ENCODE measurements around the gene ARHGAP15. TPM values are rescaled to one million over a fixed set of nuclear protein-coding genes. Genes with fewer than 3 reads are reported as not detected.
A peak's percentile ranks its signal among the peaks of the same experiment; 100 is the strongest.

Gene ARHGAP15
- total and polyA plus RNA-seq, 2 experiments from 2014 or later, result 0.26 TPM; not detected in 1

DNA sequence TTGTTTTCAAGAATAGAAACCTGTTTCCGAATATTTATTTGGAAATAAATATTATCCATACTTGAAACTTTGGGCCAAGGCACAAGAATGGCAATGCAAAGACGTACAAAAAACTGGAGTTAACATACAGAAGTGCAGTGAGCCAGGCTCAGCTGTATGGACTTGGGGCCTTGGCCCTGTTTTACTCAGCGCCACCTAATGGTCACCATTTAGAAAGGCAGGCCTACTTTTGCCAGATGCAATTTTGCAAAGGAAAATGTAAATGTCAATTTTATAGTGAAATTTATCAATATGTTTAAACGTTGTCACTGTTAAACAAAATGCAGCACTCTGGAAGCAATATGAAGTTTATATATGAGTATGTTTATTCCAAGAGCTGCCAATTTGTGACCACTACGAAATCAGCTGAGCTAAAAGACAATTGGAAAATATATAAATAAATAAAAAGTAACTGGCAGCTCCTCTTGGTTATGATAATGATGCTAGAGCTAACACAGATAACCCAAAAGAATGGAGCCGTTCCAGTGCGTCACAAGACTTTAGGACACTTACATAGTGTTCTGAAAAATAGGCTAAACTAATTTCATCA is 155.0 kb downstream of the ARHGAP15 start:
- no peak overlapping the region for H3K4me3 Mint-ChIP-seq
- no peak overlapping the region for H3K4me2 ChIP-seq
- no peak overlapping the region for H3K27ac ChIP-seq (ENCODE audit: low read depth)
- H3K27me3 ChIP-seq (ENCODE audit: insufficient read depth), result no peaks in the 10 kb centered on the region
- H3K4me1 ChIP-seq (ENCODE audit: insufficient read depth), result no peaks in the 10 kb centered on the region
- DNase-seq (ENCODE audit: low spot score), result peak; percentile 78
- H3K9me2 ChIP-seq (ENCODE audit: insufficient read depth), result no peaks in the 10 kb centered on the region
- TF ChIP-seq NANOG (IDR thresholded peaks at IDR 0.05; ENCODE audit: borderline replicate concordance), result no peak
- no peak for TF ChIP-seq EZH2 (IDR thresholded peaks at IDR 0.05; ENCODE audit: low read depth, unreplicated experiment)
- TF ChIP-seq ZNF331 (CRISPR knock-in tag; IDR thresholded peaks at IDR 0.05; ENCODE audit: low read depth), result no peak
- peak; percentile 80 to 90 for TF ChIP-seq CTCF (conservative IDR thresholded peaks at IDR 0.05; ENCODE audit: low read depth in 2 of 2)
- no peak for TF ChIP-seq ZNF114 (CRISPR knock-in tag; IDR thresholded peaks at IDR 0.05)
- no peak for TF ChIP-seq JUNB (IDR thresholded peaks at IDR 0.05; ENCODE audit: unreplicated experiment)
- no peaks in the 10 kb centered on the region for H3K79me2 ChIP-seq (replicated peaks; ENCODE audit: insufficient read depth)
- no peaks in the 10 kb centered on the region for H4K20me1 ChIP-seq (replicated peaks; ENCODE audit: insufficient read depth)
- H3K9me3 Mint-ChIP-seq, result no peaks in the 10 kb centered on the region
- H3F3A ChIP-seq (replicated peaks; ENCODE audit: low read depth), result no peaks in the 10 kb centered on the region
- H3K36me3 Mint-ChIP-seq (ENCODE audit: low read depth), result no peaks in the 10 kb centered on the region
- H2AFZ ChIP-seq, result peak overlapping the region; percentile 3; the same call in 1 of the 2 replicates
- no peaks in the 10 kb centered on the region; the same call in 2 of the 3 replicates for H3K4me1 Mint-ChIP-seq
- H3K27ac Mint-ChIP-seq, result no peak overlapping the region
- peak; percentile 74 for ATAC-seq
- no peaks in the 10 kb centered on the region for H3K27me3 Mint-ChIP-seq (ENCODE audit: insufficient read depth, low read depth, poor library complexity)
- no peak overlapping the region for H3K4me3 ChIP-seq
- no peaks in the 10 kb centered on the region for H3K36me3 ChIP-seq (ENCODE audit: insufficient read depth)

GRCh38 chr2:143289025-143289424 is 159.8 kb downstream of the ARHGAP15 start:
- DNase-seq (ENCODE audit: low spot score), result no peak
- Histone ChIP-seq H3K79me2 (replicated peaks; ENCODE audit: insufficient read depth) (no peaks in the 10 kb centered on the region), H3K4me1 (ENCODE audit: insufficient read depth) (no peaks in the 10 kb centered on the region), H3K4me3 (no peak overlapping the region), H3K9me2 (ENCODE audit: insufficient read depth) (no peaks in the 10 kb centered on the region), H3K27me3 (ENCODE audit: insufficient read depth) (no peaks in the 10 kb centered on the region), H3F3A (replicated peaks; ENCODE audit: low read depth) (no peaks in the 10 kb centered on the region), H3K27ac (ENCODE audit: low read depth) (no peak overlapping the region), H2AFZ (no peak overlapping the region), H3K4me2 (no peak overlapping the region), H4K20me1 (replicated peaks; ENCODE audit: insufficient read depth) (no peaks in the 10 kb centered on the region), H3K36me3 (ENCODE audit: insufficient read depth) (no peaks in the 10 kb centered on the region)
- H3K4me3 Mint-ChIP-seq, result no peak overlapping the region
- no peak for ATAC-seq
- no peaks in the 10 kb centered on the region for H3K27me3 Mint-ChIP-seq (ENCODE audit: insufficient read depth, low read depth, poor library complexity)
- H3K27ac Mint-ChIP-seq, result no peak overlapping the region
- H3K36me3 Mint-ChIP-seq (ENCODE audit: low read depth), result no peaks in the 10 kb centered on the region
- peaks cover 3% of the 10 kb centered on the region; the same call in 1 of the 3 replicates for H3K4me1 Mint-ChIP-seq
- H3K9me3 Mint-ChIP-seq, result no peaks in the 10 kb centered on the region
- TF ChIP-seq JUNB (IDR thresholded peaks at IDR 0.05; ENCODE audit: unreplicated experiment), result no peak
- TF ChIP-seq CREB1 (CRISPR knock-in tag; IDR thresholded peaks at IDR 0.05; ENCODE audit: low read depth), result no peak
- no peak for TF ChIP-seq POLR2AphosphoS5 (IDR thresholded peaks at IDR 0.05; ENCODE audit: low read depth)
- no peak for TF ChIP-seq STAT1 (IDR thresholded peaks at IDR 0.05; ENCODE audit: unreplicated experiment)
- TF ChIP-seq REST (IDR thresholded peaks at IDR 0.05; ENCODE audit: unreplicated experiment), result no peak
- no peak for TF ChIP-seq NANOG (IDR thresholded peaks at IDR 0.05; ENCODE audit: borderline replicate concordance)
- TF ChIP-seq ZNF114 (CRISPR knock-in tag; IDR thresholded peaks at IDR 0.05), result no peak
- no peak for TF ChIP-seq ETS1 (IDR thresholded peaks at IDR 0.05)

All from GM23338 (cell line).